Lower leg skin (tissue), 3 donors: ENCODE data around the gene TCP11.

ENCODE experiments used
- POLR2A ChIP-seq, 2 donors: fragments of 450-650 bp; IDR thresholded peaks; one replicate each; pipeline ENCODE4 v1.6.1; 2016 to 2017; ENCODE audit warnings: antibody characterized with exemption in 2 of 2, mild to moderate bottlenecking in 1 of 2, moderate library complexity in 1 of 2
- TF ChIP-seq, protein P1 (sequence below), 3 donors: fragments of 450-650 bp; IDR thresholded peaks; one replicate each; pipeline ENCODE4 v1.5.1; 2016; ENCODE audit warnings: antibody characterized with exemption in 3 of 3, mild to moderate bottlenecking in 3 of 3, moderate library complexity in 2 of 3

DNA sequence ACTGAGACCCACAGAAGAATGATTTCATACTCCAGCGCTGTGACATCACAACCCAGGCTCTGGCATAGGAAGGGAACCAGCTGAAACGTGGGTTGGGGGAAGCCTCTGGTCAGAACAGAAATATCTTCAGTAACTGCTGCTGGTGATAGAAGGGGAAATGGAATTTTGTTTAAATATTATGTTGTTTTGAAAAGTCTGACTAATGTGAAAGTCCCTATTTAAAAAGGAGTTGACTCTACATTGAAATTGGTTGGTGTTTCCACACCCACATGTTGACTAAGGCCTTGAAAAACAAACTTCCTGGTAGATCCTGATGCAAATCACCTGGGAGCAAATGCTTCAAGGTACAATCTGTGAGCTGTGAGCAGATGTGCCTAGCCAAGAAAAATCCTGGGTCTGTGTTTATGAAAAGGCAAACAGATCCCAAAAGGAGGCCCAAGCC is 24.5 kb upstream of the TCP11 start:
- no peak for TF ChIP-seq POLR2A (IDR thresholded peaks at IDR 0.05)
- TF ChIP-seq, protein P1, sequence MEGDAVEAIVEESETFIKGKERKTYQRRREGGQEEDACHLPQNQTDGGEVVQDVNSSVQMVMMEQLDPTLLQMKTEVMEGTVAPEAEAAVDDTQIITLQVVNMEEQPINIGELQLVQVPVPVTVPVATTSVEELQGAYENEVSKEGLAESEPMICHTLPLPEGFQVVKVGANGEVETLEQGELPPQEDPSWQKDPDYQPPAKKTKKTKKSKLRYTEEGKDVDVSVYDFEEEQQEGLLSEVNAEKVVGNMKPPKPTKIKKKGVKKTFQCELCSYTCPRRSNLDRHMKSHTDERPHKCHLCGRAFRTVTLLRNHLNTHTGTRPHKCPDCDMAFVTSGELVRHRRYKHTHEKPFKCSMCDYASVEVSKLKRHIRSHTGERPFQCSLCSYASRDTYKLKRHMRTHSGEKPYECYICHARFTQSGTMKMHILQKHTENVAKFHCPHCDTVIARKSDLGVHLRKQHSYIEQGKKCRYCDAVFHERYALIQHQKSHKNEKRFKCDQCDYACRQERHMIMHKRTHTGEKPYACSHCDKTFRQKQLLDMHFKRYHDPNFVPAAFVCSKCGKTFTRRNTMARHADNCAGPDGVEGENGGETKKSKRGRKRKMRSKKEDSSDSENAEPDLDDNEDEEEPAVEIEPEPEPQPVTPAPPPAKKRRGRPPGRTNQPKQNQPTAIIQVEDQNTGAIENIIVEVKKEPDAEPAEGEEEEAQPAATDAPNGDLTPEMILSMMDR (IDR thresholded peaks at IDR 0.05), result no peak
